H1 (cell line): ENCODE measurements around the gene TGFB2. TPM values are rescaled to one million over a fixed set of nuclear protein-coding genes. Genes with fewer than 3 reads are reported as not detected.

ENCODE experiments used
- CTCF ChIA-PET: fragments of 300-600 bp; sonication (Branson Sonifier 250); formaldehyde crosslinking; loops from one replicate; lab custom pipeline; 2021; ENCODE audit not compliant: partially characterized antibody; lab: Charles Lee
- POLR2A ChIA-PET: fragments of 300-600 bp; sonication (Branson Sonifier 250); formaldehyde crosslinking; loops from one replicate; lab custom pipeline; 2021; ENCODE audit warnings: inconsistent platforms; ENCODE audit not compliant: partially characterized antibody; lab: Charles Lee
- DNase-seq, 2 experiments: peaks; one replicate each; pipeline versions ENCODE4 v3.0.0 to v3.0.0-alpha.2; 2010 to 2022; ENCODE audit warnings: low spot score in 2 of 2, low read depth in 1 of 2, mixed read lengths in 1 of 2
- FAIRE-seq: peaks from 2 replicates; lab custom pipeline; 2011; peaks lifted over from hg19 to GRCh38; lab: Jason Lieb, UNC
- H2AFZ ChIP-seq: 2 replicates; pipeline ENCODE4 v1.8.1; 2012; ENCODE audit warnings: low read length, inconsistent platforms
- H2AK5ac ChIP-seq: 2 replicates; pipeline ENCODE4 v1.6.1; 2013; ENCODE audit warnings: low read depth, low read length
- H2BK120ac ChIP-seq: replicated peaks from 2 replicates; pipeline ENCODE3; 2013; ENCODE audit warnings: low read depth, low read length, inconsistent platforms
- H2BK12ac ChIP-seq: 2 replicates; pipeline ENCODE4 v1.6.1; 2013; ENCODE audit warnings: low read depth, low read length
- H2BK15ac ChIP-seq: 2 replicates; pipeline ENCODE4 v1.6.1; 2013; ENCODE audit warnings: low read length
- H2BK20ac ChIP-seq: 2 replicates; pipeline ENCODE4 v1.6.1; 2013; ENCODE audit warnings: low read length
- H2BK5ac ChIP-seq: 2 replicates; pipeline ENCODE4 v1.6.1; 2013; ENCODE audit warnings: low read depth, low read length
- H3K14ac ChIP-seq: 2 replicates; pipeline ENCODE4 v1.6.1; 2013; ENCODE audit warnings: inconsistent platforms; ENCODE audit not compliant: insufficient read length
- H3K18ac ChIP-seq: 2 replicates; pipeline ENCODE4 v1.6.1; 2013; ENCODE audit warnings: low read length; ENCODE audit errors: extremely low read depth
- H3K23ac ChIP-seq: 2 replicates; pipeline ENCODE4 v1.6.1; 2013; ENCODE audit warnings: inconsistent platforms; ENCODE audit not compliant: insufficient read length
- H3K23me2 ChIP-seq: 2 replicates; pipeline ENCODE4 v1.6.1; 2013; ENCODE audit warnings: low read depth, low read length
- H3K27ac ChIP-seq: 2 replicates; pipeline ENCODE4 v1.6.1; 2011; ENCODE audit warnings: low read depth, low read length, inconsistent platforms
- H3K27me3 ChIP-seq, 4 experiments: replicated peaks in 1 of 4; 1 replicate in 1 of 4; 2 replicates in 3 of 4; pipeline versions ENCODE4 v1.6.1 to v1.8.1; 2011 to 2013; ENCODE audit warnings: low read length in 3 of 4, mild to moderate bottlenecking in 3 of 4, inconsistent platforms in 2 of 4, mixed read lengths in 2 of 4, moderate library complexity in 1 of 4; ENCODE audit not compliant: control insufficient read depth in 3 of 4, insufficient read depth in 3 of 4; ENCODE audit errors: extremely low read depth in 1 of 4
- H3K36me3 ChIP-seq, 4 experiments: 2 replicates each; pipeline versions ENCODE4 v1.6.1 to v1.8.1; 2011 to 2013; ENCODE audit warnings: mild to moderate bottlenecking in 4 of 4, low read length in 3 of 4, moderate library complexity in 2 of 4, control low read depth in 1 of 4, inconsistent platforms in 1 of 4; ENCODE audit not compliant: insufficient read depth in 4 of 4, control insufficient read depth in 2 of 4
- H3K4ac ChIP-seq: replicated peaks from 2 replicates; pipeline ENCODE3; 2013; ENCODE audit warnings: low read length, low read depth, mixed read lengths, inconsistent platforms; ENCODE audit not compliant: insufficient read length
- H3K4me1 ChIP-seq, 4 experiments: replicated peaks in 1 of 4; 1 replicate in 1 of 4; 2 replicates in 3 of 4; pipeline versions ENCODE4 v1.6.1 to v1.8.1; 2011 to 2013; ENCODE audit warnings: low read length in 3 of 4, inconsistent platforms in 2 of 4, mixed read lengths in 1 of 4; ENCODE audit not compliant: insufficient read depth in 4 of 4, control insufficient read depth in 3 of 4
- H3K4me2 ChIP-seq, 2 experiments: 2 replicates each; pipeline versions ENCODE4 v1.6.1 to v1.8.1; 2011 to 2013; ENCODE audit warnings: low read depth in 2 of 2, low read length in 2 of 2, control low read depth in 1 of 2, inconsistent platforms in 1 of 2, mild to moderate bottlenecking in 1 of 2; ENCODE audit not compliant: insufficient read depth in 1 of 2
- H3K4me3 ChIP-seq, 4 experiments: fragments of 200-600, 300-600 bp in 1 of 4; sonication (generic), shearing (Covaris generic), sonication (Bioruptor Twin) in 1 of 4; 2 replicates each; pipeline versions ENCODE4 v1.5.1 to v1.8.1; 2011 to 2016; ENCODE audit warnings: low read length in 4 of 4, low read depth in 3 of 4, control low read depth in 2 of 4, inconsistent platforms in 2 of 4, mild to moderate bottlenecking in 2 of 4, mixed read lengths in 1 of 4, moderate library complexity in 1 of 4; ENCODE audit not compliant: insufficient read depth in 2 of 4; ENCODE audit errors: extremely low read depth in 1 of 4
- H3K56ac ChIP-seq: replicated peaks from 2 replicates; pipeline ENCODE3; 2013; ENCODE audit warnings: low read depth, mild to moderate bottlenecking, mixed read lengths, low read length, inconsistent platforms; ENCODE audit not compliant: insufficient read length
- H3K79me1 ChIP-seq: 2 replicates; pipeline ENCODE4 v1.6.1; 2013; ENCODE audit warnings: low read depth, low read length, control low read depth
- H3K79me2 ChIP-seq, 2 experiments: 2 replicates each; pipeline versions ENCODE4 v1.6.1 to v1.8.1; 2012 to 2013; ENCODE audit warnings: low read length in 2 of 2, mild to moderate bottlenecking in 2 of 2, inconsistent platforms in 1 of 2; ENCODE audit not compliant: insufficient read depth in 2 of 2, control insufficient read depth in 1 of 2
- H3K9ac ChIP-seq, 4 experiments: replicated peaks in 1 of 4; 1 replicate in 1 of 4; 2 replicates in 3 of 4; pipeline versions ENCODE4 v1.6.1 to v1.8.1; 2011 to 2013; ENCODE audit warnings: low read depth in 3 of 4, low read length in 3 of 4, control low read depth in 2 of 4, mild to moderate bottlenecking in 2 of 4, moderate library complexity in 2 of 4, inconsistent platforms in 1 of 4; ENCODE audit errors: extremely low read depth in 1 of 4
- H3K9me3 ChIP-seq, 2 experiments: 2 replicates each; pipeline versions ENCODE4 v1.6.1 to v1.8.1; 2012 to 2013; ENCODE audit warnings: mild to moderate bottlenecking in 2 of 2, moderate library complexity in 2 of 2, control low read depth in 1 of 2, inconsistent platforms in 1 of 2, low read depth in 1 of 2, low read length in 1 of 2, mixed read lengths in 1 of 2; ENCODE audit not compliant: insufficient read depth in 2 of 2
- H4K20me1 ChIP-seq, 2 experiments: replicated peaks in 1 of 2; 2 replicates each; pipeline versions ENCODE3 to v1.8.1; 2011 to 2013; ENCODE audit warnings: inconsistent platforms in 2 of 2, low read length in 2 of 2, mild to moderate bottlenecking in 1 of 2; ENCODE audit not compliant: insufficient read depth in 2 of 2, control insufficient read depth in 1 of 2
- H4K5ac ChIP-seq: 2 replicates; pipeline ENCODE4 v1.6.1; 2013; ENCODE audit warnings: low read length, low read depth, mixed read lengths, inconsistent platforms; ENCODE audit not compliant: insufficient read length
- H4K8ac ChIP-seq: 2 replicates; pipeline ENCODE4 v1.8.0; 2013; ENCODE audit warnings: mild to moderate bottlenecking, moderate library complexity, low read length, inconsistent platforms; ENCODE audit not compliant: insufficient read depth; ENCODE audit errors: extremely low read depth
- H4K91ac ChIP-seq: replicated peaks from 2 replicates; pipeline ENCODE3; 2013; ENCODE audit warnings: low read length, mixed read lengths, inconsistent platforms; ENCODE audit not compliant: insufficient read length
- ATF2 ChIP-seq: IDR thresholded peaks from 2 replicates; pipeline ENCODE4 v1.6.1; 2012; ENCODE audit warnings: low read length, inconsistent platforms
- GABPA ChIP-seq: IDR thresholded peaks from 2 replicates; pipeline ENCODE4 v1.6.1; 2011; ENCODE audit warnings: mild to moderate bottlenecking, low read length, moderate library complexity, borderline replicate concordance; ENCODE audit not compliant: insufficient read depth
- HDAC2 ChIP-seq, 2 experiments: fragments of 300-600 bp in 1 of 2; sonication (generic) in 1 of 2; IDR thresholded peaks; 2 replicates each; pipeline ENCODE4 v1.6.1; 2011 to 2012; ENCODE audit warnings: low read depth in 2 of 2, low read length in 2 of 2, mild to moderate bottlenecking in 2 of 2, moderate library complexity in 2 of 2, borderline replicate concordance in 1 of 2, inconsistent platforms in 1 of 2
- KDM4A ChIP-seq: IDR thresholded peaks from one replicate; pipeline ENCODE4 v1.7.1; 2012; ENCODE audit warnings: low read depth, mild to moderate bottlenecking, moderate library complexity, low read length, inconsistent platforms; ENCODE audit not compliant: severe bottlenecking
- POU5F1 ChIP-seq: IDR thresholded peaks from 2 replicates; pipeline ENCODE4 v1.6.1; 2011; ENCODE audit warnings: low read depth, mild to moderate bottlenecking, low read length, moderate library complexity
- RAD21 ChIP-seq, 2 experiments: IDR thresholded peaks in 1 of 2; conservative IDR thresholded peaks in 1 of 2; 2 replicates each; pipeline ENCODE4 v1.6.1; 2011; ENCODE audit warnings: low read depth in 2 of 2, low read length in 2 of 2, improper control_type of control experiment in 1 of 2, inconsistent platforms in 1 of 2, mild to moderate bottlenecking in 1 of 2, moderate library complexity in 1 of 2
- SRF ChIP-seq: IDR thresholded peaks from 2 replicates; pipeline ENCODE4 v1.6.1; 2011; ENCODE audit warnings: mild to moderate bottlenecking, low read depth, low read length, moderate library complexity
- TAF1 ChIP-seq: IDR thresholded peaks from 2 replicates; pipeline ENCODE4 v1.6.1; 2011; ENCODE audit warnings: mild to moderate bottlenecking, low read depth, low read length
- WGBS, 2 experiments: shearing (Covaris generic) in 1 of 2; methylation state at CpG; one replicate each; pipeline versions ENCODE4 v1.1.6 to v1.1.7; 2013 to 2015; ENCODE audit warnings: low lambda C conversion rate in 2 of 2, mixed read lengths in 2 of 2, inconsistent platforms in 1 of 2, low coverage in 1 of 2, missing lambda C conversion rate in 1 of 2; ENCODE audit not compliant: insufficient replicate concordance in 2 of 2, insufficient coverage in 1 of 2, insufficient read length in 1 of 2; ENCODE audit errors: extremely low coverage in 1 of 2, missing lambda C conversion rate in 1 of 2; 5-methylcytosine and 5-hydroxymethylcytosine counted together
- polyA plus RNA-seq, 7 experiments: library from polyadenylated mRNA; depleted of rRNA in 3 of 7; stranded (reverse) in 5 of 7; unstranded in 2 of 7; fragments of >200 nt in 5 of 7; fragments of 200-250 nt in 2 of 7; gene quantifications; 1 replicate in 5 of 7; 2 replicates in 1 of 7; 4 replicates in 1 of 7; pipeline versions ENCODE4 v1.2.1 to v1.2.3, GENCODE V29; 2011 to 2013; ENCODE audit warnings: missing spikeins in 2 of 7, mixed read lengths in 2 of 7
- total RNA-seq: library from RNA; stranded (reverse); fragmentation: NEBNext Ultra II Directional; extraction: Animal tissue kit (Norgen Biotek cat#: 25700); gene quantifications from 2 replicates; pipeline ENCODE4 v1.2.1, GENCODE V29; 2021

TGFB2 gene
- total and polyA plus RNA-seq, 2 of the 8 experiments (the other 6 are each of a cell fraction or from before 2014, with no cell fraction given) = 0.26 to 0.84 TPM

- CTCF ChIA-PET = interaction anchor here (0.6 to 1.5 kb wide), 4 partner anchors 12 to 976 kb away, joined by 3 to 6 read pairs (median 3); no protein-coding TSS in a partner anchor
- no peak overlapping the region for H2AK5ac ChIP-seq
- no peak overlapping the region for H4K8ac ChIP-seq
- TF ChIP-seq TAF1 (no peak), SRF (no peak), KDM4A (no peak), POU5F1 (no peak), HDAC2 (IDR thresholded peaks at IDR 0.05; ENCODE audit: borderline replicate concordance in 1 of 2, low read depth in 2 of 2, low read length in 2 of 2) (no peak), RAD21 (IDR thresholded peaks at IDR 0.05 in 1 of 2, conservative IDR thresholded peaks at IDR 0.05 in 1 of 2; ENCODE audit: low read depth in 2 of 2, low read length in 2 of 2) (no peak), GABPA (no peak), ATF2 (no peak)
- TF ChIP-seq, all 59 proteins: peak for 0
- no peak overlapping the region for H2BK120ac ChIP-seq
- no peaks in the 10 kb centered on the region for H3K79me2 ChIP-seq
- no peak overlapping the region for H3K4ac ChIP-seq
- no peak overlapping the region for H3K4me2 ChIP-seq
- no peak overlapping the region for H2AFZ ChIP-seq
- no peak for FAIRE-seq
- no peaks in the 10 kb centered on the region for H3K23me2 ChIP-seq
- H4K20me1 ChIP-seq = no peaks in the 10 kb centered on the region
- H3K9me3 ChIP-seq = no peaks in the 10 kb centered on the region
- H3K36me3 ChIP-seq = no peaks in the 10 kb centered on the region
- 91% methylated on average over 8 of the region's 8 CpGs; no CpG with 5 or more reads in 1 of the 2 experiments for WGBS, 2 experiments
- H3K4me3 ChIP-seq = no peak overlapping the region
- H3K56ac ChIP-seq = no peak overlapping the region
- no peaks in the 10 kb centered on the region for H3K4me1 ChIP-seq
- no peaks in the 10 kb centered on the region for H3K27me3 ChIP-seq
- no peak for DNase-seq
- H4K5ac ChIP-seq = no peak overlapping the region
- no peak overlapping the region for H4K91ac ChIP-seq
- no peaks in the 10 kb centered on the region for H3K79me1 ChIP-seq
- no peak overlapping the region for H3K14ac ChIP-seq
- POLR2A ChIA-PET = no interaction called here
- no peak overlapping the region for H2BK15ac ChIP-seq
- no peak overlapping the region for H3K18ac ChIP-seq
- H3K27ac ChIP-seq = no peak overlapping the region
- H2BK20ac ChIP-seq = no peak overlapping the region
- H2BK5ac ChIP-seq = no peak overlapping the region
- no peak overlapping the region for H2BK12ac ChIP-seq
- no peak overlapping the region for H3K9ac ChIP-seq
- H3K23ac ChIP-seq = no peak overlapping the region
Observed at GRCh38 chr1:218409946-218410510, 64.9 kb downstream of the TGFB2 start.
